BJ (cell line): ENCODE data around the gene GIMAP5. TPM values are rescaled to one million over a fixed set of nuclear protein-coding genes. Genes with fewer than 3 reads are reported as not detected.
"Not testable (repeated sequence)": the region's sequence is repeated elsewhere in the genome, so short reads cannot be mapped to it uniquely, and the experiment has no call there.

ENCODE experiments used
- CTCF ChIA-PET: fragments of 350-600 bp; formaldehyde crosslinking; extraction: SDS; loops from one replicate; lab custom pipeline; 2021; ENCODE audit warnings: antibody characterized with exemption, inconsistent platforms; lab: Yijun Ruan, JAX
- POLR2A ChIA-PET: fragments of 300-600 bp; sonication (Branson Sonifier 250); formaldehyde crosslinking; extraction: SDS; loops from one replicate; lab custom pipeline; 2021; ENCODE audit warnings: antibody characterized with exemption; lab: Charles Lee
- DNase-seq: peaks from one replicate; pipeline ENCODE4 v3.0.0-alpha.2; 2011; ENCODE audit warnings: low read depth
- H3K27me3 ChIP-seq: 2 replicates; pipeline ENCODE4 v1.6.0; 2011; ENCODE audit warnings: low read length; ENCODE audit not compliant: control insufficient read depth, insufficient read depth
- H3K36me3 ChIP-seq: 2 replicates; pipeline ENCODE4 v1.5.1; 2011; ENCODE audit warnings: low read length; ENCODE audit not compliant: control insufficient read depth, insufficient read depth
- H3K4me3 ChIP-seq: 2 replicates; pipeline ENCODE4 v1.5.1; 2011; ENCODE audit warnings: low read depth, mild to moderate bottlenecking, control low read depth, low read length
- polyA plus RNA-seq: library from polyadenylated mRNA; depleted of rRNA; stranded (reverse); fragments of >200 nt; gene quantifications from 2 replicates; pipeline ENCODE4 v1.2.3, GENCODE V29; 2011
- TF ChIP-seq, protein P1 (sequence below): IDR thresholded peaks from 2 replicates; pipeline ENCODE4 v1.5.1; 2011; ENCODE audit warnings: low read depth, mild to moderate bottlenecking, control low read depth, inconsistent platforms, low read length, moderate library complexity; ENCODE audit not compliant: insufficient read depth

The GIMAP5 gene
- polyA plus RNA-seq, 1 experiment, result not detected

DNA sequence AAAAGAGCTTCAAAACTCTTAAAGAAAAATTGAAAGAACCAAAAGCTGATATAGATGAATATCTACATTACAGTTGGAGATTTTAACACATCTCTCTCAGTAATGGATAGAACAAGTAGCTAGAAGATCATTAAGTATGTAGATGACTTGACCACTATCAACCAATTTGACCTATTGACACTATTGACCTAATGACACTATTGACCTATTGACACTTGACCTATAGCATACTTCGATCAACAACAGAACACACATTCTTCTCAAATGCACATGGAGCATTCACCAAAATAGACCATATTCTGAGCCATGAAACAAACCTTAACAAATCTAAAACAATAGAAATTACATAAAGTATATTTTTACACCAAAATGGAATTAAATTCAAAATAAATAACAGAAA is 22.3 kb downstream of the GIMAP5 start:
- Histone ChIP-seq H3K27me3 (no peaks in the 10 kb centered on the region), H3K4me3 (no peak overlapping the region), H3K36me3 (no peaks in the 10 kb centered on the region)
- DNase-seq, result no peak
- TF ChIP-seq, protein P1, sequence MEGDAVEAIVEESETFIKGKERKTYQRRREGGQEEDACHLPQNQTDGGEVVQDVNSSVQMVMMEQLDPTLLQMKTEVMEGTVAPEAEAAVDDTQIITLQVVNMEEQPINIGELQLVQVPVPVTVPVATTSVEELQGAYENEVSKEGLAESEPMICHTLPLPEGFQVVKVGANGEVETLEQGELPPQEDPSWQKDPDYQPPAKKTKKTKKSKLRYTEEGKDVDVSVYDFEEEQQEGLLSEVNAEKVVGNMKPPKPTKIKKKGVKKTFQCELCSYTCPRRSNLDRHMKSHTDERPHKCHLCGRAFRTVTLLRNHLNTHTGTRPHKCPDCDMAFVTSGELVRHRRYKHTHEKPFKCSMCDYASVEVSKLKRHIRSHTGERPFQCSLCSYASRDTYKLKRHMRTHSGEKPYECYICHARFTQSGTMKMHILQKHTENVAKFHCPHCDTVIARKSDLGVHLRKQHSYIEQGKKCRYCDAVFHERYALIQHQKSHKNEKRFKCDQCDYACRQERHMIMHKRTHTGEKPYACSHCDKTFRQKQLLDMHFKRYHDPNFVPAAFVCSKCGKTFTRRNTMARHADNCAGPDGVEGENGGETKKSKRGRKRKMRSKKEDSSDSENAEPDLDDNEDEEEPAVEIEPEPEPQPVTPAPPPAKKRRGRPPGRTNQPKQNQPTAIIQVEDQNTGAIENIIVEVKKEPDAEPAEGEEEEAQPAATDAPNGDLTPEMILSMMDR, result no peak
- ChIA-PET CTCF (no interaction called here), POLR2A (no interaction called here)

DNA sequence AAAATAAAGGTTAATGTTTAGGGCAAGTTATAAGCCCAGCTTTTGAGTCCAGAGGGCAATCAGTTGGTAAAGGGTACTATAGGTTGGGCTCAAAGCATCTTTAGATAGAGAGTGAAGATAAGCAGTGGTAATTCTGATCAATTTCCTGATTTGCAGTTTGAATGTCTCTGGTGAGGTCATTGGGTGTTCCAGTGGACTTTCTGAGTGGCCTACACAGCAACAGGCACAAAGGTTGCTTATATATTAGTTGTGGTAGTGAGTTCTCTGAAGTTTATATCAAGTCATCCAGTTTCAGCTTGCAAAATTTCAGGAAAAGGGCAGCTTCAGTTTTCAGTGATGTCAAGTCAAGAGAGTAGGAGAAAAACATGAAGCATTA is 29.1 kb downstream of the GIMAP5 start:
- no peak for DNase-seq
- no peaks in the 10 kb centered on the region for H3K27me3 ChIP-seq
- ChIA-PET CTCF (no interaction called here), POLR2A (no interaction called here)
- TF ChIP-seq, protein P1, result no peak
- no peak overlapping the region for H3K4me3 ChIP-seq
- no peaks in the 10 kb centered on the region for H3K36me3 ChIP-seq

DNA sequence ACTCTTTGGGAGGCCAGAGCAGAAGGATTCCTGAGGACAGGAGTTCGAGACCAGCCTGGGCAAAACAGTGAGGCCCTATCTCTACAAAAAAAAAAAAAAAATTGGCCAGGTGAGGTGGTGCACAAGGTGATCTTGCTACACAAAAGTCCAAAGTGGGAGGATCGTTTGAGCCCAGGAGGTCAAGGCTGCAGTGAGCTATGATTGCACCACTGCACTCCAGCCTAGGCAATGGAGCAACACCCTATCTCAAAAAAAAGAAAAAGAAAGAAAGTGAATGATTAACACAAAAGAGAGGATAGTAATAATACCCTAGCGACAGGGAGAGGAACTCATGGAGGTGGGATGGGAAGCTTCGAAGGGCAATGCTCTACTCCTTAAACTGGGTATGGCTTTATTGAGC is 32.5 kb downstream of the GIMAP5 start:
- H3K36me3 ChIP-seq, result no peaks in the 10 kb centered on the region
- CTCF ChIA-PET, result interaction anchor here (1.2 kb wide), 1 partner anchor 9 kb away, joined by 4 read pairs; no protein-coding TSS in a partner anchor
- no peak for DNase-seq
- POLR2A ChIA-PET, result no interaction called here
- TF ChIP-seq, protein P1, result no peak
- H3K4me3 ChIP-seq, result no peak overlapping the region
- no peaks in the 10 kb centered on the region for H3K27me3 ChIP-seq

DNA sequence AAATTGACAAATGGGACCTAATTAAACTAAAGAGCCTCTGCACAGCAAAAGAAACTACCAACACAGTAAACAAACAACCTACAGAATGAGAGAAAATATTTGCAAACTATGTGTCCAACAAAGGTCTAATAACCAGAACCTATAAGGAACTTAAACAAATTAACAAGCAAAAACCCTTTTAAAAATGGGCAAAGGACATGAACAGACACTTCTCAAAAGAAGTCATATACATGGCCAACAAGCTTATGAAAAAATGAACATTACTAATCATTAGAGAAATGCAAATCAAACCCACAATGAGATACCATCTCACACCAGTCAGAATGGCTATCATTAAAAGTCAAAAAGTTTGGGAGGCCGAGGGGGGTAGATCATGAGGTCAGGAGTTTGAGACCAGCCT is 36.9 kb downstream of the GIMAP5 start:
- CTCF ChIA-PET, POLR2A ChIA-PET, H3K4me3 ChIP-seq, H3K27me3 ChIP-seq, H3K36me3 ChIP-seq, DNase-seq: not testable (repeated sequence)

DNA sequence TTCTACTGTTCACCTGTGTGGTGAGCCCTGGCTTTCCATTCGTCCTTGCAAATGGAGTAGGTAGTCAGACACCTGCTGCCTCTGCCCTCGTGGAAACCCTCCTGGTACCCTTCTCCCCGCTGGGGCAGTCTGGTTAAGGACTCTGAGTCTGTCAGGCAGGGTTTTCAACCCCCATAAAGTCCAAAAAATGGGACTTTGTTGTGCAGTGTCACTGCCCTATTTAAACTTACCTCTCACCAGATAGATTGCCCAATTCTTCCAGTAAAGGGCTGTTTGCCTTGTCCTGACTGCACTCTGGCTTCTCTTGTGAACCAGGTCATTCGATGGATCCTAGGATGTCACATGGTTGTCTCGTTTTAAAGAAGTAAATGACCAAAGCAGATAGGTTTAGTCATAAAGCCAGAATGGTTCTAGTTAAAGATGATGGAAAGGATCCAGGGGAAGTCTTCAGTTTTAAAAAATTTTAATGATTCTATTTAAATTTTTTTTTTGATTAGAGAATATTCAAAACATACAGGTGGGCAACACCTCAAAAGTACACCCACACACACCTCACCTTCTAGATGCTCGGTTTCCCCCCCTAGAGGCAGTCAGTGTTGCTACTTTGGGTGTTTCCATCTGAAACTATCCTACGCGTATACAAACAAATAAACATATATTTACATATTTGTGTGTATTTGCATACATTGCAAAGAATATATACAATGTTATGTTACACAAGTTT is 41.0 kb downstream of the GIMAP5 start:
- POLR2A ChIA-PET, result no interaction called here
- no peaks in the 10 kb centered on the region for H3K27me3 ChIP-seq
- TF ChIP-seq, protein P1, result no peak
- CTCF ChIA-PET, result interaction anchor here (0.6 to 1.9 kb wide), 11 partner anchors 8 to 208 kb away, joined by 3 to 7 read pairs (median 4); no protein-coding TSS in a partner anchor
- no peaks in the 10 kb centered on the region for H3K36me3 ChIP-seq
- H3K4me3 ChIP-seq, result no peak overlapping the region
- no peak for DNase-seq
